HEK293 (cell line): ENCODE measurements around the gene LIMK2.

Experiments
- GLI2 ChIP-seq: fragments of 450-650 bp; formaldehyde crosslinking; IDR thresholded peaks from 2 replicates; pipeline ENCODE4; 2017; ENCODE audit warnings: missing biosample characterization, missing genetic modification characterization, low read depth, borderline replicate concordance
- GLI4 ChIP-seq: fragments of 450-650 bp; formaldehyde crosslinking; IDR thresholded peaks from 2 replicates; pipeline ENCODE4 v1.5.1; 2016; ENCODE audit warnings: missing biosample characterization, missing genetic modification characterization
- GLIS2 ChIP-seq: fragments of 450-650 bp; formaldehyde crosslinking; IDR thresholded peaks from 2 replicates; pipeline ENCODE4 v1.5.1; 2016; ENCODE audit warnings: missing biosample characterization, missing genetic modification characterization
- KLF16 ChIP-seq: fragments of 450-650 bp; formaldehyde crosslinking; IDR thresholded peaks from 2 replicates; pipeline ENCODE4 v1.5.1; 2017; ENCODE audit warnings: missing biosample characterization, missing genetic modification characterization
- REPIN1 ChIP-seq: fragments of 450-650 bp; formaldehyde crosslinking; IDR thresholded peaks from 2 replicates; pipeline ENCODE4 v1.5.1; 2017; ENCODE audit warnings: missing biosample characterization, missing genetic modification characterization, low read depth
- SP3 ChIP-seq: fragments of 450-650 bp; formaldehyde crosslinking; IDR thresholded peaks from 2 replicates; pipeline ENCODE4 v1.5.1; 2016; ENCODE audit warnings: missing biosample characterization, missing genetic modification characterization
- SP7 ChIP-seq: fragments of 450-650 bp; formaldehyde crosslinking; IDR thresholded peaks from 2 replicates; pipeline ENCODE4 v1.5.1; 2016; ENCODE audit warnings: missing biosample characterization, missing genetic modification characterization
- ZBTB48 ChIP-seq: fragments of 450-650 bp; formaldehyde crosslinking; IDR thresholded peaks from 2 replicates; pipeline ENCODE4 v1.5.1; 2016; ENCODE audit warnings: missing biosample characterization, missing genetic modification characterization
- ZBTB8A ChIP-seq: fragments of 450-650 bp; formaldehyde crosslinking; IDR thresholded peaks from 2 replicates; pipeline ENCODE4 v1.5.1; 2016; ENCODE audit warnings: missing biosample characterization, missing genetic modification characterization
- ZNF121 ChIP-seq: fragments of 450-650 bp; formaldehyde crosslinking; IDR thresholded peaks from 2 replicates; pipeline ENCODE4 v1.5.1; 2016; ENCODE audit warnings: missing biosample characterization, missing genetic modification characterization
- ZNF221 ChIP-seq: fragments of 450-650 bp; formaldehyde crosslinking; IDR thresholded peaks from 2 replicates; pipeline ENCODE4 v1.5.1; 2017; ENCODE audit warnings: missing biosample characterization, missing genetic modification characterization, borderline replicate concordance
- ZNF433 ChIP-seq: fragments of 450-650 bp; formaldehyde crosslinking; IDR thresholded peaks from 2 replicates; pipeline ENCODE4 v1.5.1; 2016; ENCODE audit warnings: missing biosample characterization, missing genetic modification characterization, low read depth
- ZNF544 ChIP-seq: fragments of 450-650 bp; formaldehyde crosslinking; IDR thresholded peaks from 2 replicates; pipeline ENCODE4 v1.5.0; 2017; ENCODE audit warnings: missing biosample characterization, missing genetic modification characterization
- ZNF555 ChIP-seq: fragments of 450-650 bp; formaldehyde crosslinking; conservative IDR thresholded peaks from 2 replicates; pipeline ENCODE4 v1.5.1; 2017; ENCODE audit warnings: missing biosample characterization, mild to moderate bottlenecking, missing genetic modification characterization, inconsistent platforms
- ZNF561 ChIP-seq: fragments of 450-650 bp; IDR thresholded peaks from 2 replicates; pipeline ENCODE4 v1.5.1; 2018; ENCODE audit warnings: missing biosample characterization, missing genetic modification characterization, borderline replicate concordance
- ZNF600 ChIP-seq: fragments of 450-650 bp; formaldehyde crosslinking; IDR thresholded peaks from 2 replicates; pipeline ENCODE4 v1.5.1; 2016; ENCODE audit warnings: missing biosample characterization, missing genetic modification characterization
- ZNF701 ChIP-seq: fragments of 450-650 bp; formaldehyde crosslinking; IDR thresholded peaks from 2 replicates; pipeline ENCODE4 v1.5.1; 2016; ENCODE audit warnings: missing biosample characterization, missing genetic modification characterization
- ZNF768 ChIP-seq: fragments of 450-650 bp; formaldehyde crosslinking; IDR thresholded peaks from 2 replicates; pipeline ENCODE4 v1.5.1; 2018; ENCODE audit warnings: missing biosample characterization, mild to moderate bottlenecking, missing genetic modification characterization
- ZNF791 ChIP-seq: fragments of 450-650 bp; formaldehyde crosslinking; IDR thresholded peaks from 2 replicates; pipeline ENCODE4 v1.5.1; 2016; ENCODE audit warnings: missing biosample characterization, missing genetic modification characterization
- TF ChIP-seq, protein P1 (sequence below): fragments of 450-650 bp; formaldehyde crosslinking; IDR thresholded peaks from 2 replicates; pipeline ENCODE4 v1.5.1; 2016; ENCODE audit warnings: missing biosample characterization, missing genetic modification characterization
- TF ChIP-seq, protein P2 (sequence below): fragments of 450-650 bp; formaldehyde crosslinking; IDR thresholded peaks from 2 replicates; pipeline ENCODE4 v1.5.1; 2017; ENCODE audit warnings: missing biosample characterization, missing genetic modification characterization
- TF ChIP-seq, protein P3 (sequence below): fragments of 450-650 bp; formaldehyde crosslinking; optimal IDR thresholded peaks from 2 replicates; pipeline ENCODE3; 2016; ENCODE audit warnings: missing biosample characterization, mild to moderate bottlenecking, missing genetic modification characterization
- TF ChIP-seq, protein P4 (sequence below): fragments of 450-650 bp; formaldehyde crosslinking; IDR thresholded peaks from 2 replicates; pipeline ENCODE4 v1.5.1; 2017; ENCODE audit warnings: missing biosample characterization, mild to moderate bottlenecking, missing genetic modification characterization, moderate library complexity
- TF ChIP-seq, protein P5 (sequence below): fragments of 450-650 bp; formaldehyde crosslinking; IDR thresholded peaks from 2 replicates; pipeline ENCODE4 v1.5.1; 2016; ENCODE audit warnings: missing biosample characterization, missing genetic modification characterization
- TF ChIP-seq, protein P6 (sequence below): fragments of 450-650 bp; formaldehyde crosslinking; IDR thresholded peaks from 2 replicates; pipeline ENCODE4; 2016; ENCODE audit warnings: missing biosample characterization, missing genetic modification characterization
- TF ChIP-seq, protein P7 (sequence below): fragments of 450-650 bp; formaldehyde crosslinking; IDR thresholded peaks from 2 replicates; pipeline ENCODE4 v1.5.1; 2016; ENCODE audit warnings: missing biosample characterization, missing genetic modification characterization

The LIMK2 gene

DNA sequence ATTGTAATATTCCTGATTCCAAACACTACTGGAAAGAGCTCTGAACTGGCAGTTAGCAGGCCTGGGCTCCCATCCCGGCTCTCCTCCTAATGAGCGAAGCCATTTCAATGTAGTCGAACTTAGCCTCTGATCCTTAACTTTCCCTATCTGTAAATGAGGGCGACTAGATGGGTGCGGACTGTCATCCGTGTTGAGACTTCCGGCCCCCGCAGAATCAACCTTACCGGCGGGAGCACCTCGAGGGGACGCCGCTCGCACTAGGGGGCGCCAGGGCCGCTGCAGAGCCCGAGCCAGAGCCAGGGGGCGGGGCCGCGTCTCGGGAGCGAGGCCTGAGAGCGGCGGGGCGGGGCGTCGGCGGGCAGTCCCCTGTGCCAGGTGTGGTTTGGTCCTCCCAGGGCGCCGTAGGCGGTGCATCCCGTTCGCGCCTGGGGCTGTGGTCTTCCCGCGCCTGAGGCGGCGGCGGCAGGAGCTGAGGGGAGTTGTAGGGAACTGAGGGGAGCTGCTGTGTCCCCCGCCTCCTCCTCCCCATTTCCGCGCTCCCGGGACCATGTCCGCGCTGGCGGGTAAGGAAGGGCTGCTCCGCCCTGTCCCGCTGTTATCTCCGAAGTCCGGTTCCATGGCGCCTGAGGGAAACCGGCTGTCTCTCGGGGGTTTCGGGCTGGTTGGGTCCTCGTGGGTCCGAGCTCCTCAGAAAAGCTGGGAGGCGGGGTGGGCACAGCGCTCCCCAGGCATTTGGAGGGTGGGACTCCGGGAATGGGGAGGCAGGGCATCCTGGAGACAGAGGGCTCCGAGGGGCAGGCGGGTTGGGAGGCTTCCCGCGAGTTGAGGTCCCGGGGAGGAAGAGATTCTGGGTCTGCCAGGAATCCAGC lies at the start of gene LIMK2 (continued):
- no peak for TF ChIP-seq ZNF433
- TF ChIP-seq REPIN1 (tag by site-specific recombination) = no peak
- TF ChIP-seq, protein P1, sequence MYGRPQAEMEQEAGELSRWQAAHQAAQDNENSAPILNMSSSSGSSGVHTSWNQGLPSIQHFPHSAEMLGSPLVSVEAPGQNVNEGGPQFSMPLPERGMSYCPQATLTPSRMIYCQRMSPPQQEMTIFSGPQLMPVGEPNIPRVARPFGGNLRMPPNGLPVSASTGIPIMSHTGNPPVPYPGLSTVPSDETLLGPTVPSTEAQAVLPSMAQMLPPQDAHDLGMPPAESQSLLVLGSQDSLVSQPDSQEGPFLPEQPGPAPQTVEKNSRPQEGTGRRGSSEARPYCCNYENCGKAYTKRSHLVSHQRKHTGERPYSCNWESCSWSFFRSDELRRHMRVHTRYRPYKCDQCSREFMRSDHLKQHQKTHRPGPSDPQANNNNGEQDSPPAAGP = peak; percentile 76
- TF ChIP-seq, protein P2, sequence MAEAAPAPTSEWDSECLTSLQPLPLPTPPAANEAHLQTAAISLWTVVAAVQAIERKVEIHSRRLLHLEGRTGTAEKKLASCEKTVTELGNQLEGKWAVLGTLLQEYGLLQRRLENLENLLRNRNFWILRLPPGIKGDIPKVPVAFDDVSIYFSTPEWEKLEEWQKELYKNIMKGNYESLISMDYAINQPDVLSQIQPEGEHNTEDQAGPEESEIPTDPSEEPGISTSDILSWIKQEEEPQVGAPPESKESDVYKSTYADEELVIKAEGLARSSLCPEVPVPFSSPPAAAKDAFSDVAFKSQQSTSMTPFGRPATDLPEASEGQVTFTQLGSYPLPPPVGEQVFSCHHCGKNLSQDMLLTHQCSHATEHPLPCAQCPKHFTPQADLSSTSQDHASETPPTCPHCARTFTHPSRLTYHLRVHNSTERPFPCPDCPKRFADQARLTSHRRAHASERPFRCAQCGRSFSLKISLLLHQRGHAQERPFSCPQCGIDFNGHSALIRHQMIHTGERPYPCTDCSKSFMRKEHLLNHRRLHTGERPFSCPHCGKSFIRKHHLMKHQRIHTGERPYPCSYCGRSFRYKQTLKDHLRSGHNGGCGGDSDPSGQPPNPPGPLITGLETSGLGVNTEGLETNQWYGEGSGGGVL (tag by site-specific recombination) = peak; percentile 41; the same call in 1 of the 2 replicates
- TF ChIP-seq GLIS2 (tag by site-specific recombination) = peak; percentile 56; the same call in 1 of the 2 replicates
- TF ChIP-seq ZNF221 (tag by site-specific recombination) = no peak
- 0 out of 2 replicates have a peak, but pooled peaks have one; percentile 52 for TF ChIP-seq GLI4
- TF ChIP-seq, protein P3, sequence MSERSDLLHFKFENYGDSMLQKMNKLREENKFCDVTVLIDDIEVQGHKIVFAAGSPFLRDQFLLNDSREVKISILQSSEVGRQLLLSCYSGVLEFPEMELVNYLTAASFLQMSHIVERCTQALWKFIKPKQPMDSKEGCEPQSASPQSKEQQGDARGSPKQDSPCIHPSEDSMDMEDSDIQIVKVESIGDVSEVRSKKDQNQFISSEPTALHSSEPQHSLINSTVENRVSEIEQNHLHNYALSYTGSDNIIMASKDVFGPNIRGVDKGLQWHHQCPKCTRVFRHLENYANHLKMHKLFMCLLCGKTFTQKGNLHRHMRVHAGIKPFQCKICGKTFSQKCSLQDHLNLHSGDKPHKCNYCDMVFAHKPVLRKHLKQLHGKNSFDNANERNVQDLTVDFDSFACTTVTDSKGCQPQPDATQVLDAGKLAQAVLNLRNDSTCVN = peak; percentile 85
- 0 out of 2 replicates have a peak, but pooled peaks have one; percentile 44 for TF ChIP-seq SP7
- no peak for TF ChIP-seq ZNF768
- TF ChIP-seq, protein P4, sequence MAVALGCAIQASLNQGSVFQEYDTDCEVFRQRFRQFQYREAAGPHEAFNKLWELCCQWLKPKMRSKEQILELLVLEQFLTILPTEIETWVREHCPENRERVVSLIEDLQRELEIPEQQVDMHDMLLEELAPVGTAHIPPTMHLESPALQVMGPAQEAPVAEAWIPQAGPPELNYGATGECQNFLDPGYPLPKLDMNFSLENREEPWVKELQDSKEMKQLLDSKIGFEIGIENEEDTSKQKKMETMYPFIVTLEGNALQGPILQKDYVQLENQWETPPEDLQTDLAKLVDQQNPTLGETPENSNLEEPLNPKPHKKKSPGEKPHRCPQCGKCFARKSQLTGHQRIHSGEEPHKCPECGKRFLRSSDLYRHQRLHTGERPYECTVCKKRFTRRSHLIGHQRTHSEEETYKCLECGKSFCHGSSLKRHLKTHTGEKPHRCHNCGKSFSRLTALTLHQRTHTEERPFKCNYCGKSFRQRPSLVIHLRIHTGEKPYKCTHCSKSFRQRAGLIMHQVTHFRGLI (tag by site-specific recombination) = no peak; the same call in 1 of the 2 replicates
- no peak for TF ChIP-seq ZNF600 (tag by site-specific recombination)
- 0 out of 2 replicates have a peak, but pooled peaks have one; percentile 49 for TF ChIP-seq ZBTB48 (tag by site-specific recombination)
- no peak for TF ChIP-seq GLI2 (tag by site-specific recombination)
- TF ChIP-seq ZNF121 = 0 out of 2 replicates have a peak, but pooled peaks have one; percentile 35
- TF ChIP-seq, protein P5, sequence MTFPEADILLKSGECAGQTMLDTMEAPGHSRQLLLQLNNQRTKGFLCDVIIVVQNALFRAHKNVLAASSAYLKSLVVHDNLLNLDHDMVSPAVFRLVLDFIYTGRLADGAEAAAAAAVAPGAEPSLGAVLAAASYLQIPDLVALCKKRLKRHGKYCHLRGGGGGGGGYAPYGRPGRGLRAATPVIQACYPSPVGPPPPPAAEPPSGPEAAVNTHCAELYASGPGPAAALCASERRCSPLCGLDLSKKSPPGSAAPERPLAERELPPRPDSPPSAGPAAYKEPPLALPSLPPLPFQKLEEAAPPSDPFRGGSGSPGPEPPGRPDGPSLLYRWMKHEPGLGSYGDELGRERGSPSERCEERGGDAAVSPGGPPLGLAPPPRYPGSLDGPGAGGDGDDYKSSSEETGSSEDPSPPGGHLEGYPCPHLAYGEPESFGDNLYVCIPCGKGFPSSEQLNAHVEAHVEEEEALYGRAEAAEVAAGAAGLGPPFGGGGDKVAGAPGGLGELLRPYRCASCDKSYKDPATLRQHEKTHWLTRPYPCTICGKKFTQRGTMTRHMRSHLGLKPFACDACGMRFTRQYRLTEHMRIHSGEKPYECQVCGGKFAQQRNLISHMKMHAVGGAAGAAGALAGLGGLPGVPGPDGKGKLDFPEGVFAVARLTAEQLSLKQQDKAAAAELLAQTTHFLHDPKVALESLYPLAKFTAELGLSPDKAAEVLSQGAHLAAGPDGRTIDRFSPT (tag by site-specific recombination) = peak; percentile 93
- TF ChIP-seq, protein P6, sequence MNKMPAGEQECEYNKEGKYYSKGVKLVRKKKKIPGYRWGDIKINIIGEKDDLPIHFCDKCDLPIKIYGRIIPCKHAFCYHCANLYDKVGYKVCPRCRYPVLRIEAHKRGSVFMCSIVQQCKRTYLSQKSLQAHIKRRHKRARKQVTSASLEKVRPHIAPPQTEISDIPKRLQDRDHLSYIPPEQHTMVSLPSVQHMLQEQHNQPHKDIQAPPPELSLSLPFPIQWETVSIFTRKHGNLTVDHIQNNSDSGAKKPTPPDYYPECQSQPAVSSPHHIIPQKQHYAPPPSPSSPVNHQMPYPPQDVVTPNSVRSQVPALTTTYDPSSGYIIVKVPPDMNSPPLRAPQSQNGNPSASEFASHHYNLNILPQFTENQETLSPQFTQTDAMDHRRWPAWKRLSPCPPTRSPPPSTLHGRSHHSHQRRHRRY (tag by site-specific recombination) = no peak
- peak; percentile 42 for TF ChIP-seq ZBTB8A (tag by site-specific recombination)
- TF ChIP-seq, protein P7, sequence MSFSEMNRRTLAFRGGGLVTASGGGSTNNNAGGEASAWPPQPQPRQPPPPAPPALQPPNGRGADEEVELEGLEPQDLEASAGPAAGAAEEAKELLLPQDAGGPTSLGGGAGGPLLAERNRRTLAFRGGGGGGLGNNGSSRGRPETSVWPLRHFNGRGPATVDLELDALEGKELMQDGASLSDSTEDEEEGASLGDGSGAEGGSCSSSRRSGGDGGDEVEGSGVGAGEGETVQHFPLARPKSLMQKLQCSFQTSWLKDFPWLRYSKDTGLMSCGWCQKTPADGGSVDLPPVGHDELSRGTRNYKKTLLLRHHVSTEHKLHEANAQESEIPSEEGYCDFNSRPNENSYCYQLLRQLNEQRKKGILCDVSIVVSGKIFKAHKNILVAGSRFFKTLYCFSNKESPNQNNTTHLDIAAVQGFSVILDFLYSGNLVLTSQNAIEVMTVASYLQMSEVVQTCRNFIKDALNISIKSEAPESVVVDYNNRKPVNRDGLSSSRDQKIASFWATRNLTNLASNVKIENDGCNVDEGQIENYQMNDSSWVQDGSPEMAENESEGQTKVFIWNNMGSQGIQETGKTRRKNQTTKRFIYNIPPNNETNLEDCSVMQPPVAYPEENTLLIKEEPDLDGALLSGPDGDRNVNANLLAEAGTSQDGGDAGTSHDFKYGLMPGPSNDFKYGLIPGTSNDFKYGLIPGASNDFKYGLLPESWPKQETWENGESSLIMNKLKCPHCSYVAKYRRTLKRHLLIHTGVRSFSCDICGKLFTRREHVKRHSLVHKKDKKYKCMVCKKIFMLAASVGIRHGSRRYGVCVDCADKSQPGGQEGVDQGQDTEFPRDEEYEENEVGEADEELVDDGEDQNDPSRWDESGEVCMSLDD = 0 out of 2 replicates have a peak, but pooled peaks have one; percentile 17
- TF ChIP-seq ZNF555 (tag by site-specific recombination) = no peak
- TF ChIP-seq ZNF701 (tag by site-specific recombination) = no peak
- TF ChIP-seq ZNF561 (tag by site-specific recombination) = peak; percentile 25; the same call in 1 of the 2 replicates
- no peak for TF ChIP-seq ZNF791 (tag by site-specific recombination)
- no peak for TF ChIP-seq ZNF544 (tag by site-specific recombination)
- peak; percentile 70 for TF ChIP-seq SP3 (tag by site-specific recombination)
- peak; percentile 73; the same call in 1 of the 2 replicates for TF ChIP-seq KLF16 (tag by site-specific recombination)
